Upper lobe of left lung (tissue), 6 donors: ENCODE measurements around the gene FOXL1. TPM values are rescaled to one million over a fixed set of nuclear protein-coding genes. Genes with fewer than 3 reads are reported as not detected.

Experiments used
- ATAC-seq, 2 donors: fragments of 200-7000 bp; cut with Tn5 transposase; one replicate each; pipeline ENCODE4 v1.9.1; 2022; ENCODE audit warnings: mild to moderate bottlenecking in 2 of 2, moderate library complexity in 2 of 2; ENCODE audit not compliant: low FRiP score in 2 of 2
- DNase-seq, 2 donors: peaks; one replicate each; pipeline ENCODE4 v3.0.0-alpha.2; 2019 to 2020
- H3K27ac ChIP-seq, 4 donors: fragments of 200-600 bp; sonication (generic); one replicate each; pipeline ENCODE4 v1.5.1; 2016 to 2019
- H3K27me3 ChIP-seq, 4 donors: fragments of 200-600 bp; sonication (generic); one replicate each; pipeline ENCODE4 v1.5.1; 2017 to 2019
- H3K36me3 ChIP-seq, 4 donors: fragments of 200-600 bp; sonication (generic); one replicate each; pipeline ENCODE4 v1.5.1; 2016 to 2019
- H3K4me1 ChIP-seq, 4 donors: fragments of 200-600 bp; sonication (generic); one replicate each; pipeline ENCODE4 v1.5.1; 2018 to 2019
- H3K4me3 ChIP-seq, 4 donors: fragments of 200-600 bp; sonication (generic); one replicate each; pipeline ENCODE4 v1.5.1; 2017 to 2019; ENCODE audit warnings: mild to moderate bottlenecking in 2 of 4, moderate library complexity in 1 of 4
- H3K9me3 ChIP-seq, 4 donors: fragments of 200-600 bp; sonication (generic); one replicate each; pipeline ENCODE4 v1.5.1; 2018 to 2019
- EP300 ChIP-seq, 4 donors: sonication (generic); formaldehyde crosslinking; IDR thresholded peaks; one replicate each; pipeline ENCODE4 v1.5.1; 2017; ENCODE audit warnings: antibody characterized with exemption in 4 of 4, control low read depth in 2 of 4
- POLR2A ChIP-seq, 4 donors: fragments of 450-650 bp; IDR thresholded peaks; one replicate each; pipeline ENCODE4 v1.5.1; 2016 to 2017; ENCODE audit warnings: antibody characterized with exemption in 4 of 4, mild to moderate bottlenecking in 2 of 4
- POLR2AphosphoS5 ChIP-seq, 2 donors: sonication (generic); formaldehyde crosslinking; IDR thresholded peaks; one replicate each; pipeline ENCODE4 v1.5.1; 2017; ENCODE audit warnings: antibody characterized with exemption in 2 of 2
- WGBS, 2 donors: methylation state at CpG; one replicate each; pipeline ENCODE4 v1.1.5; 2017 to 2018; 5-methylcytosine and 5-hydroxymethylcytosine counted together
- total RNA-seq, 6 donors: library from RNA; depleted of rRNA in 4 of 6; stranded (reverse); fragments of >200 nt in 4 of 6; gene quantifications; one replicate each; pipeline versions ENCODE4 v1.1.0 to v1.2.1, GENCODE V29; 2016 to 2021
- TF ChIP-seq, protein P1 (sequence below), 6 experiments: fragments of 450-650 bp in 4 of 6; fragments of 200-600 bp in 2 of 6; sonication (generic) in 2 of 6; IDR thresholded peaks; one replicate each; pipeline ENCODE4 v1.5.1; 2016 to 2019; ENCODE audit warnings: antibody characterized with exemption in 6 of 6
- donor health status: DM: no; HTN: no; CAD: no; lungs with moderate emphysema.
- donor health status: DM: no; HTN: yes; CAD: no; lungs with severe emphysema.

FOXL1 gene
- total RNA-seq, 6 donors from 2014 or later: 0.22 to 2.2 (median 0.49) TPM; not detected in 1

DNA sequence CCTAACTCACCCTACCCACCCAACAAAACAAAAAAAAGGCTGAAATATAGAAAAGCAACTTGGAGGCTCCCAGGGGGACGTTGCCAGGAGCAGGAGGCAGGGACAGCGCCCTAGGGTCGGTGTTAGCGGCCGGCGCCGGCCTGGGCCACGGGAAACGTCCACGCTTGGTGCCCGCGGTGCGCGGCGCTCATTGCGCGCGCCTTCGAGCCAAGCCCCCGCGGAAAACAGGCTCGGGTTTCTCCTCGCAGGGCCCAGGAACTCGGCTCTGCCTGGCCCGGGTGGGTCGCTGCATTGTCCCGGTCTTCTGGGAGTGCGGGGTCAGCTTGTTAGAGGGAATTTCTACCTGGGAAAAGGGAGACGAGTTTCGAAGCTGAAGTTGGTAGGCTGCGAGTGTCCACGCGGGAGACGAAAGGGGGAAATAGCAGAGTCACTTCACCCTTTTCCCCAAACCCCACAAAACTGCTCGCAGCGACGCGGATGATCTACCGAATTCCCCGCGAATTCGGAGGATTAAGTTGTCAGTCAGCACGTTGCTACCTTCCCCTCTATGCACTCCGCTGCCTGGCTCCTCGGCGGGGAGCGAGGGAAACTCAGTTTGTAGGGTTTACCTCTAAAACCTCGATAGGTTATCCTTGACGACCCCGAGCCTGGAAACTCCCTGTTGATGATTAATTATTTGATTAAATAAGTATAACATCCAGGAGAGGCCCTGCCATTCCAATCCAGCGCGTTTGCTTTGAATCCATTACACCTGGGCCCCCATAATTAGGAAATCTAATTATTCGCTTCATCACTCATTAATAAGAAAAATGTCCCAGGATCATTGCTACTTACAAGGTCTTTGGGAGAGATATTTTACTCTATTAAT is 12.5 kb upstream of the FOXL1 start:
- 8 to 14% methylated on average over 25 to 52 of the region's 53 CpGs for WGBS, 2 donors

GRCh38 chr16:86566601-86566965 is 11.8 kb upstream of the FOXL1 start, which contains the start of gene FOXC2:
Gene FOXC2 (plus strand): TSS chr16:86566829. CDS start chr16:86567336, 507 bp downstream.
- Histone ChIP-seq H3K4me1 (peaks cover 8 to 44% (median 20%) of the 10 kb centered on the region in 4 donors), H3K9me3 (no peaks in the 10 kb centered on the region), H3K36me3 (no peaks in the 10 kb centered on the region), H3K27ac (peak within 1 kb of the TSS in 2 of 4 donors; percentile 58 to 67), H3K27me3 (peaks cover 0 to 55% (median 31%) of the 10 kb centered on the region in 4 donors), H3K4me3 (peak within 1 kb of the TSS in 3 of 4 donors; percentile 30 to 41 (median 33))
- no peak for TF ChIP-seq POLR2AphosphoS5 (IDR thresholded peaks at IDR 0.05)
- TF ChIP-seq, protein P1, sequence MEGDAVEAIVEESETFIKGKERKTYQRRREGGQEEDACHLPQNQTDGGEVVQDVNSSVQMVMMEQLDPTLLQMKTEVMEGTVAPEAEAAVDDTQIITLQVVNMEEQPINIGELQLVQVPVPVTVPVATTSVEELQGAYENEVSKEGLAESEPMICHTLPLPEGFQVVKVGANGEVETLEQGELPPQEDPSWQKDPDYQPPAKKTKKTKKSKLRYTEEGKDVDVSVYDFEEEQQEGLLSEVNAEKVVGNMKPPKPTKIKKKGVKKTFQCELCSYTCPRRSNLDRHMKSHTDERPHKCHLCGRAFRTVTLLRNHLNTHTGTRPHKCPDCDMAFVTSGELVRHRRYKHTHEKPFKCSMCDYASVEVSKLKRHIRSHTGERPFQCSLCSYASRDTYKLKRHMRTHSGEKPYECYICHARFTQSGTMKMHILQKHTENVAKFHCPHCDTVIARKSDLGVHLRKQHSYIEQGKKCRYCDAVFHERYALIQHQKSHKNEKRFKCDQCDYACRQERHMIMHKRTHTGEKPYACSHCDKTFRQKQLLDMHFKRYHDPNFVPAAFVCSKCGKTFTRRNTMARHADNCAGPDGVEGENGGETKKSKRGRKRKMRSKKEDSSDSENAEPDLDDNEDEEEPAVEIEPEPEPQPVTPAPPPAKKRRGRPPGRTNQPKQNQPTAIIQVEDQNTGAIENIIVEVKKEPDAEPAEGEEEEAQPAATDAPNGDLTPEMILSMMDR (IDR thresholded peaks at IDR 0.05): no peak
- no peak for TF ChIP-seq POLR2A (IDR thresholded peaks at IDR 0.05)
- no peak for TF ChIP-seq EP300 (IDR thresholded peaks at IDR 0.05)
- WGBS, 2 donors: 2 to 3% methylated on average over 19 to 29 of the region's 30 CpGs
- peak; percentile 44 to 87 for DNase-seq
- peak in 1 of 2 donors; percentile 78 for ATAC-seq

More for the DNA sequence above, 12.5 kb upstream of the FOXL1 start:
- ATAC-seq (no peak), DNase-seq (peak in 1 of 2 donors; percentile 83)
- peaks cover 8 to 44% (median 20%) of the 10 kb centered on the region in 4 donors for H3K4me1 ChIP-seq
- no peak overlapping the region for H3K4me3 ChIP-seq
- TF ChIP-seq POLR2AphosphoS5 (IDR thresholded peaks at IDR 0.05): no peak
- TF ChIP-seq EP300 (IDR thresholded peaks at IDR 0.05): no peak
- TF ChIP-seq, protein P1 (IDR thresholded peaks at IDR 0.05): no peak
- no peak for TF ChIP-seq POLR2A (IDR thresholded peaks at IDR 0.05)
- H3K27ac ChIP-seq: no peak overlapping the region
- peaks cover 0 to 54% (median 31%) of the 10 kb centered on the region in 4 donors for H3K27me3 ChIP-seq
- no peaks in the 10 kb centered on the region for H3K9me3 ChIP-seq
- H3K36me3 ChIP-seq: no peaks in the 10 kb centered on the region

DNA sequence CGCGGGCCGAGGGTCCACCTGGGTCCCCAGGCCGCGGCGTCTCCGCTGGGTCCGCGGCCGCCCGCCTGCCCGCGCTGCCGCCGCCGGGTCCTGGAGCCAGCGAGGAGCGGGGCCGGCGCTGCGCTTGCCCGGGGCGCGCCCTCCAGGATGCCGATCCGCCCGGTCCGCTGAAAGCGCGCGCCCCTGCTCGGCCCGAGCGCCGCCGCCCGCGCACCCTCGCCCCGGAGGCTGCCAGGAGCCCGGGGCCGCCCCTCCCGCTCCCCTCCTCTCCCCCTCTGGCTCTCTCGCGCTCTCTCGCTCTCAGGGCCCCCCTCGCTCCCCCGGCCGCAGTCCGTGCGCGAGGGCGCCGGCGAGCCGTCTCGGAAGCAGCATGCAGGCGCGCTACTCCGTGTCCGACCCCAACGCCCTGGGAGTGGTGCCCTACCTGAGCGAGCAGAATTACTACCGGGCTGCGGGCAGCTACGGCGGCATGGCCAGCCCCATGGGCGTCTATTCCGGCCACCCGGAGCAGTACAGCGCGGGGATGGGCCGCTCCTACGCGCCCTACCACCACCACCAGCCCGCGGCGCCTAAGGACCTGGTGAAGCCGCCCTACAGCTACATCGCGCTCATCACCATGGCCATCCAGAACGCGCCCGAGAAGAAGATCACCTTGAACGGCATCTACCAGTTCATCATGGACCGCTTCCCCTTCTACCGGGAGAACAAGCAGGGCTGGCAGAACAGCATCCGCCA is 11.2 kb upstream of the FOXL1 start:
- Histone ChIP-seq H3K27ac (peak overlapping the region in 2 of 4 donors; percentile 58 to 67), H3K4me3 (peak overlapping the region in 3 of 4 donors; percentile 30 to 41 (median 33)), H3K36me3 (no peaks in the 10 kb centered on the region), H3K27me3 (peaks cover 0 to 59% (median 31%) of the 10 kb centered on the region in 4 donors), H3K4me1 (peaks cover 8 to 44% (median 20%) of the 10 kb centered on the region in 4 donors), H3K9me3 (no peaks in the 10 kb centered on the region)
- peak in 1 of 2 donors; percentile 84 for DNase-seq
- WGBS, 2 donors: 2% methylated on average over 17 to 22 of the region's 88 CpGs
- peak in 1 of 2 donors; percentile 48 for ATAC-seq
- TF ChIP-seq, protein P1 (IDR thresholded peaks at IDR 0.05): no peak
- TF ChIP-seq POLR2A (IDR thresholded peaks at IDR 0.05) (no peak), EP300 (IDR thresholded peaks at IDR 0.05) (no peak), POLR2AphosphoS5 (IDR thresholded peaks at IDR 0.05) (no peak)

- peak in 1 of 2 donors; percentile 85 for DNase-seq
- Histone ChIP-seq H3K9me3 (no peaks in the 10 kb centered on the region), H3K4me3 (peak overlapping the region in 3 of 4 donors; percentile 4 to 41 (median 30)), H3K4me1 (peaks cover 8 to 44% (median 20%) of the 10 kb centered on the region in 4 donors), H3K27me3 (peaks cover 0 to 59% (median 31%) of the 10 kb centered on the region in 4 donors), H3K36me3 (no peaks in the 10 kb centered on the region), H3K27ac (peak overlapping the region in 2 of 4 donors; percentile 58 to 67)
- 2 to 10% methylated on average over 4 to 41 of the region's 116 CpGs for WGBS, 2 donors
- ATAC-seq: no peak
- no peak for TF ChIP-seq POLR2A (IDR thresholded peaks at IDR 0.05)
- TF ChIP-seq, protein P1 (IDR thresholded peaks at IDR 0.05): no peak
- no peak for TF ChIP-seq POLR2AphosphoS5 (IDR thresholded peaks at IDR 0.05)
- TF ChIP-seq EP300 (IDR thresholded peaks at IDR 0.05): no peak
These were observed 10.4 kb upstream of the FOXL1 start for GRCh38 chr16:86567701-86568581.
